ENCODE data around the gene STX18.

STX18 gene

GRCh38 chr4:4564522-4564921 is 22.7 kb upstream of the STX18 start:
- Histone ChIP-seq H3K27ac (ENCODE audit: low read depth, low read length) (no peak overlapping the region), H3K4me3 (ENCODE audit: low read depth, low read length) (no peak overlapping the region), H3K18ac (ENCODE audit: low read length) (no peak overlapping the region), H4K91ac (ENCODE audit: low read depth, low read length) (no peak overlapping the region), H2AFZ (ENCODE audit: insufficient read depth, low read length, poor library complexity) (no peak overlapping the region), H3K36me3 (ENCODE audit: control insufficient read depth in 1 of 2, insufficient read depth in 2 of 2, low read length in 2 of 2) (no peaks in the 10 kb centered on the region), H3K23ac (ENCODE audit: low read length) (no peak overlapping the region), H3K4ac (ENCODE audit: low read depth, low read length) (no peak overlapping the region), H2BK5ac (ENCODE audit: low read depth, low read length, poor library complexity) (no peak overlapping the region), H3K79me1 (ENCODE audit: low read length) (no peaks in the 10 kb centered on the region), H3K4me2 (ENCODE audit: low read length) (no peak overlapping the region), H3K9ac (ENCODE audit: low read length) (no peak overlapping the region), H3K4me1 (ENCODE audit: control insufficient read depth in 1 of 2, insufficient read depth in 2 of 2, low read length in 2 of 2) (no peaks in the 10 kb centered on the region), H3K27me3 (ENCODE audit: insufficient read depth, low read length) (no peaks in the 10 kb centered on the region), H3K9me3 (ENCODE audit: insufficient read depth, low read depth, low read length) (no peaks in the 10 kb centered on the region), H3K14ac (ENCODE audit: low read length) (no peak overlapping the region), H4K12ac (ENCODE audit: low read depth, low read length) (no peak overlapping the region), H2AK5ac (ENCODE audit: low read length) (no peak overlapping the region), H2BK12ac (ENCODE audit: low read length) (no peak overlapping the region), H2BK120ac (ENCODE audit: insufficient read depth, low read length, poor library complexity) (no peak overlapping the region), H3K79me2 (ENCODE audit: control insufficient read depth, insufficient read depth, low read length, poor library complexity) (no peaks in the 10 kb centered on the region), H4K8ac (ENCODE audit: low read depth, low read length) (no peak overlapping the region)
- DNase-seq = no peak
- no CpG with 5 or more reads among the region's 3 CpGs for WGBS (ENCODE audit: extremely low coverage, insufficient coverage, insufficient read length)

GRCh38 chr4:4560642-4561041 is 18.8 kb upstream of the STX18 start:
- Histone ChIP-seq H3K79me1 (ENCODE audit: low read length) (peaks cover 2% of the 10 kb centered on the region), H3K23ac (ENCODE audit: low read length) (no peak overlapping the region), H4K12ac (ENCODE audit: low read depth, low read length) (no peak overlapping the region), H2AFZ (ENCODE audit: insufficient read depth, low read length, poor library complexity) (no peak overlapping the region), H3K9ac (ENCODE audit: low read length) (no peak overlapping the region), H3K27me3 (ENCODE audit: insufficient read depth, low read length) (no peaks in the 10 kb centered on the region), H3K18ac (ENCODE audit: low read length) (no peak overlapping the region), H3K14ac (ENCODE audit: low read length) (no peak overlapping the region), H2BK120ac (ENCODE audit: insufficient read depth, low read length, poor library complexity) (no peak overlapping the region), H4K91ac (ENCODE audit: low read depth, low read length) (no peak overlapping the region), H2BK5ac (ENCODE audit: low read depth, low read length, poor library complexity) (no peak overlapping the region), H3K27ac (ENCODE audit: low read depth, low read length) (no peak overlapping the region), H3K79me2 (ENCODE audit: control insufficient read depth, insufficient read depth, low read length, poor library complexity) (no peaks in the 10 kb centered on the region), H3K4me3 (ENCODE audit: low read depth, low read length) (no peak overlapping the region), H4K8ac (ENCODE audit: low read depth, low read length) (no peak overlapping the region), H3K4ac (ENCODE audit: low read depth, low read length) (no peak overlapping the region), H3K9me3 (ENCODE audit: insufficient read depth, low read depth, low read length) (peaks cover 2% of the 10 kb centered on the region), H2AK5ac (ENCODE audit: low read length) (no peak overlapping the region), H3K4me1 (ENCODE audit: control insufficient read depth in 1 of 2, insufficient read depth in 2 of 2, low read length in 2 of 2) (peaks cover 3 to 9% of the 10 kb centered on the region in 2 experiments), H3K4me2 (ENCODE audit: low read length) (no peak overlapping the region), H3K36me3 (ENCODE audit: control insufficient read depth in 1 of 2, insufficient read depth in 2 of 2, low read length in 2 of 2) (no peaks in the 10 kb centered on the region), H2BK12ac (ENCODE audit: low read length) (no peak overlapping the region)
- DNase-seq = no peak
- WGBS (ENCODE audit: extremely low coverage, insufficient coverage, insufficient read length) = no CpG with 5 or more reads among the region's 5 CpGs

GRCh38 chr4:4560136-4560535 is 18.3 kb upstream of the STX18 start:
- Histone ChIP-seq H3K9ac (ENCODE audit: low read length) (no peak overlapping the region), H3K14ac (ENCODE audit: low read length) (no peak overlapping the region), H3K4ac (ENCODE audit: low read depth, low read length) (no peak overlapping the region), H3K27ac (ENCODE audit: low read depth, low read length) (no peak overlapping the region), H3K18ac (ENCODE audit: low read length) (no peak overlapping the region), H2AK5ac (ENCODE audit: low read length) (no peak overlapping the region), H2BK5ac (ENCODE audit: low read depth, low read length, poor library complexity) (no peak overlapping the region), H4K12ac (ENCODE audit: low read depth, low read length) (no peak overlapping the region), H2AFZ (ENCODE audit: insufficient read depth, low read length, poor library complexity) (no peak overlapping the region), H3K9me3 (ENCODE audit: insufficient read depth, low read depth, low read length) (peaks cover 2% of the 10 kb centered on the region), H2BK120ac (ENCODE audit: insufficient read depth, low read length, poor library complexity) (no peak overlapping the region), H3K4me1 (ENCODE audit: control insufficient read depth in 1 of 2, insufficient read depth in 2 of 2, low read length in 2 of 2) (peaks cover 4 to 10% of the 10 kb centered on the region in 2 experiments), H3K36me3 (ENCODE audit: control insufficient read depth in 1 of 2, insufficient read depth in 2 of 2, low read length in 2 of 2) (no peaks in the 10 kb centered on the region), H4K8ac (ENCODE audit: low read depth, low read length) (no peak overlapping the region), H4K91ac (ENCODE audit: low read depth, low read length) (no peak overlapping the region), H3K4me3 (ENCODE audit: low read depth, low read length) (no peak overlapping the region), H3K79me2 (ENCODE audit: control insufficient read depth, insufficient read depth, low read length, poor library complexity) (no peaks in the 10 kb centered on the region), H3K4me2 (ENCODE audit: low read length) (no peak overlapping the region), H2BK12ac (ENCODE audit: low read length) (no peak overlapping the region), H3K79me1 (ENCODE audit: low read length) (peaks cover 3% of the 10 kb centered on the region), H3K23ac (ENCODE audit: low read length) (no peak overlapping the region), H3K27me3 (ENCODE audit: insufficient read depth, low read length) (no peaks in the 10 kb centered on the region)
- no CpG with 5 or more reads among the region's 3 CpGs for WGBS (ENCODE audit: extremely low coverage, insufficient coverage, insufficient read length)
- DNase-seq = no peak

- Histone ChIP-seq H3K27ac (ENCODE audit: low read depth, low read length) (no peak overlapping the region), H3K4me1 (ENCODE audit: control insufficient read depth in 1 of 2, insufficient read depth in 2 of 2, low read length in 2 of 2) (peaks cover 4 to 10% of the 10 kb centered on the region in 2 experiments), H3K4me3 (ENCODE audit: low read depth, low read length) (no peak overlapping the region), H3K36me3 (ENCODE audit: control insufficient read depth in 1 of 2, insufficient read depth in 2 of 2, low read length in 2 of 2) (no peaks in the 10 kb centered on the region), H4K12ac (ENCODE audit: low read depth, low read length) (no peak overlapping the region), H3K27me3 (ENCODE audit: insufficient read depth, low read length) (no peaks in the 10 kb centered on the region), H3K23ac (ENCODE audit: low read length) (no peak overlapping the region), H3K79me2 (ENCODE audit: control insufficient read depth, insufficient read depth, low read length, poor library complexity) (no peaks in the 10 kb centered on the region), H3K14ac (ENCODE audit: low read length) (no peak overlapping the region), H3K9me3 (ENCODE audit: insufficient read depth, low read depth, low read length) (peaks cover 2% of the 10 kb centered on the region), H2BK120ac (ENCODE audit: insufficient read depth, low read length, poor library complexity) (no peak overlapping the region), H3K79me1 (ENCODE audit: low read length) (peaks cover 3% of the 10 kb centered on the region), H2BK5ac (ENCODE audit: low read depth, low read length, poor library complexity) (no peak overlapping the region), H3K9ac (ENCODE audit: low read length) (no peak overlapping the region), H3K18ac (ENCODE audit: low read length) (no peak overlapping the region), H2AK5ac (ENCODE audit: low read length) (no peak overlapping the region), H2AFZ (ENCODE audit: insufficient read depth, low read length, poor library complexity) (no peak overlapping the region), H4K91ac (ENCODE audit: low read depth, low read length) (no peak overlapping the region), H3K4me2 (ENCODE audit: low read length) (no peak overlapping the region), H4K8ac (ENCODE audit: low read depth, low read length) (no peak overlapping the region), H3K4ac (ENCODE audit: low read depth, low read length) (no peak overlapping the region), H2BK12ac (ENCODE audit: low read length) (no peak overlapping the region)
- DNase-seq = peak; percentile 58 to 62
- WGBS (ENCODE audit: extremely low coverage, insufficient coverage, insufficient read length) = no CpG with 5 or more reads among the region's 6 CpGs
Observed at GRCh38 chr4:4559596-4559995, 17.7 kb upstream of the STX18 start.

Measured in trophoblast cell (in vitro differentiated cells and primary cell).